22Rv1 (cell line): ENCODE results near the gene ATP8B4.

Experiments used
- ZFX ChIP-seq: fragments of 450-650 bp; IDR thresholded peaks from 2 replicates; pipeline ENCODE4 v1.6.1; 2017; ENCODE audit warnings: antibody characterized with exemption, borderline replicate concordance
- TF ChIP-seq, protein P1 (sequence below): fragments of 450-650 bp; IDR thresholded peaks from 2 replicates; pipeline ENCODE4 v1.5.1; 2017; ENCODE audit warnings: mild to moderate bottlenecking

GRCh38 chr15:49848807-49849206, 270.2 kb downstream of the ATP8B4 start:
- TF ChIP-seq, protein P1, sequence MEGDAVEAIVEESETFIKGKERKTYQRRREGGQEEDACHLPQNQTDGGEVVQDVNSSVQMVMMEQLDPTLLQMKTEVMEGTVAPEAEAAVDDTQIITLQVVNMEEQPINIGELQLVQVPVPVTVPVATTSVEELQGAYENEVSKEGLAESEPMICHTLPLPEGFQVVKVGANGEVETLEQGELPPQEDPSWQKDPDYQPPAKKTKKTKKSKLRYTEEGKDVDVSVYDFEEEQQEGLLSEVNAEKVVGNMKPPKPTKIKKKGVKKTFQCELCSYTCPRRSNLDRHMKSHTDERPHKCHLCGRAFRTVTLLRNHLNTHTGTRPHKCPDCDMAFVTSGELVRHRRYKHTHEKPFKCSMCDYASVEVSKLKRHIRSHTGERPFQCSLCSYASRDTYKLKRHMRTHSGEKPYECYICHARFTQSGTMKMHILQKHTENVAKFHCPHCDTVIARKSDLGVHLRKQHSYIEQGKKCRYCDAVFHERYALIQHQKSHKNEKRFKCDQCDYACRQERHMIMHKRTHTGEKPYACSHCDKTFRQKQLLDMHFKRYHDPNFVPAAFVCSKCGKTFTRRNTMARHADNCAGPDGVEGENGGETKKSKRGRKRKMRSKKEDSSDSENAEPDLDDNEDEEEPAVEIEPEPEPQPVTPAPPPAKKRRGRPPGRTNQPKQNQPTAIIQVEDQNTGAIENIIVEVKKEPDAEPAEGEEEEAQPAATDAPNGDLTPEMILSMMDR: no peak
- TF ChIP-seq ZFX: no peak
